ENCODE data around the gene HOXB13. TPM values are rescaled to one million over a fixed set of nuclear protein-coding genes. Genes with fewer than 3 reads are reported as not detected.

The HOXB13 gene
- total and polyA plus RNA-seq, 2 donors from 2014 or later, result not detected

DNA sequence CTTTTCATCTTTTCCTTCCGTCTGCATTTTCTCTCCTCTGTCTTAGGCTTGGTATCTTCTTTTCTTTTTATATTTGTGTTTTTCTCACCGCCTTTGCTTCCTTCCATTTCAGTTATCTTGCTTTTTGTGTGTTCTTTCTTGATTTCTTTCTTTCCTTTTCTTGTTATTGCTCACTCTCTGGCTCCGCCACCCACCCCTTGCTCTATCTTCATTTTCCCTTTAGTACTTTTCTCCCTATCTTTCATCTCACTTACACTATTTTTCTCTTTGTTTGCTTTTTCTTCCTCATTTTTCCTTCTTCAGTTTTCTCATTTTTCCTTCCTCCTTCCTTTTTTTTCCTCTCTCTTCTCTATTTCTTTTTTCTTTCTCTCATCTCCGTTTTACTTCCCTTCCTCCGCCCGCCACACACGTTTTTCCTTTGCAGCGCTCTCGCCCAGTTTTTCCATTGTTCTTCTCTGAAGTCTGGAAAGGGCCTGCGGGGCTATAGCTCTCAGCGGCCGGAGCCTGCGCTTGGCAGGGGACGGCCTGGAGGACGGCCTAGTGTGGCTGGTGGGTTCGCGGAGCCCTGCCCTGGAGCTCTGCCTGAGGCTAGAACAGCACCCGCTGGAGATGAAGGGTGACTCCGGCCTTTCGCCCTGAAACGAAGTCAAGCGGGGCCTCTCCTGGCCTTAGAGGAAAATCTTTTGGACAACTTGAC is 5.2 kb upstream of the HOXB13 start:
- H3K9ac ChIP-seq (ENCODE audit: low read length in 3 of 3), result no peak overlapping the region
- FAIRE-seq (no peak), DNase-seq (no peak)
- intact Hi-C loops (cut with DNase I), result no loop called here
- no peaks in the 10 kb centered on the region for H3K36me3 ChIP-seq (ENCODE audit: control insufficient read depth in 2 of 3, insufficient read depth in 3 of 3, low read length in 3 of 3)
- no peak overlapping the region for H3K4me3 ChIP-seq (ENCODE audit: low read length in 3 of 3)
- no peaks in the 10 kb centered on the region for H3K4me1 ChIP-seq (ENCODE audit: control insufficient read depth in 2 of 3, insufficient read depth in 2 of 3, low read depth in 1 of 3, low read length in 3 of 3)
- H3K27me3 ChIP-seq (ENCODE audit: control insufficient read depth, insufficient read depth, low read length), result peaks cover 90% of the 10 kb centered on the region
- no peak overlapping the region for H3K27ac ChIP-seq (ENCODE audit: low read depth in 2 of 2, low read length in 2 of 2)
- H3K9me3 ChIP-seq (ENCODE audit: control insufficient read depth in 2 of 3, insufficient read depth in 1 of 3, low read length in 3 of 3), result no peaks in the 10 kb centered on the region
- no peak for TF ChIP-seq CTCF (IDR thresholded peaks at IDR 0.05; ENCODE audit: borderline replicate concordance, extremely low read depth, insufficient read depth)

DNA sequence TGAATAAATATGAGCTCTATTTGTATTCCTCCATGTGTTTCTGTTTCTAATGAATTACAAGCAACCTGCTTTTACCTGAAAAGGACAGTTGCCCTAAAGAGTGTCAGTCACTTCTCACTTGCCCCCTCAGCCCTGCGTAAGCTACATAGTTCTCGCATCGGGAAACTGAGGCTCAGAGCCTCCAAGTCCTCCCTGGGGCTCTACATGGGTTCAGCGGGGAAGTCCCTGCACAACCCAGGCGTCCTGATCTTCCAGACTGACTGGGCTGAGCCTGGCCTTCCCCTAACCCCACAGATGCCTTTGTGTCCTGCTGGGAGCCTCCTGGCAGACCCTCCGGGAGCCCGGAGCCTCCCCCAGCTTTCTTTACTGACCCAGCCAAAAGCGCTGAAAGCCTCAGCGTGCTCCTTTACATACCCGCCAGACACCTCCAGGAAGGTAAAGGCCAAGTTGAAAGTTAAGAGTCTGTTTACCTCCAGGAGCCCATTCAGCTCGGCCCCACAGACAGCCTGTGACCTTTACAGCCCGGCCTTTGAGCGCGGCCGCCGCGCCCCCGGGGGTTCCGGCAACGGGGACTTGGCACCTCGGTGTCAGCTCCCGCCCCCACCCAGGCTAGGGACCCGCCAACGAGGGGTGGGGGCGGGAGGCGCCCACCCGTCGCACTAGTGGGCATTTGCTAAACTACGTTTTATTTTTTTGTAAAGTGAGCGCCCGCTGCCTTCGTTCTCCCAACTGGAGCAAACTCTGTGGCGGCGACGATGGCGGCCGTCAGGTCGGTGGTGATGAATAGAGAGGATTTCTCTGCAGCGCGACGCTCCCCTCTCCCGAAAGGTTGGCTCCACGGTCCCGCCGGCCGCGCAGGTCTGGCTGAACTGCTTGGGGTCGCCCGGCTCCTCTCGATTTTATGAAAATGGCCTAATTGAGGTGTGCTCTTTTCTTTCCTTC is 4.4 kb upstream of the HOXB13 start:
- H3K9ac ChIP-seq (ENCODE audit: low read length in 3 of 3), result no peak overlapping the region
- H3K4me1 ChIP-seq (ENCODE audit: control insufficient read depth in 2 of 3, insufficient read depth in 2 of 3, low read depth in 1 of 3, low read length in 3 of 3), result no peaks in the 10 kb centered on the region
- TF ChIP-seq CTCF (IDR thresholded peaks at IDR 0.05; ENCODE audit: borderline replicate concordance, extremely low read depth, insufficient read depth), result no peak
- H3K4me3 ChIP-seq (ENCODE audit: low read length in 3 of 3), result no peak overlapping the region
- H3K9me3 ChIP-seq (ENCODE audit: control insufficient read depth in 2 of 3, insufficient read depth in 1 of 3, low read length in 3 of 3), result no peaks in the 10 kb centered on the region
- intact Hi-C loops (cut with DNase I), result no loop called here
- DNase-seq (no peak), FAIRE-seq (no peak)
- no peak overlapping the region for H3K27ac ChIP-seq (ENCODE audit: low read depth in 2 of 2, low read length in 2 of 2)
- no peaks in the 10 kb centered on the region for H3K36me3 ChIP-seq (ENCODE audit: control insufficient read depth in 2 of 3, insufficient read depth in 3 of 3, low read length in 3 of 3)
- peaks cover 90% of the 10 kb centered on the region for H3K27me3 ChIP-seq (ENCODE audit: control insufficient read depth, insufficient read depth, low read length)

GRCh38 chr17:48731355-48731754 is 2.8 kb upstream of the HOXB13 start:
- FAIRE-seq (no peak), DNase-seq (no peak)
- Histone ChIP-seq H3K9me3 (ENCODE audit: control insufficient read depth in 2 of 3, insufficient read depth in 1 of 3, low read length in 3 of 3) (no peaks in the 10 kb centered on the region), H3K4me1 (ENCODE audit: control insufficient read depth in 2 of 3, insufficient read depth in 2 of 3, low read depth in 1 of 3, low read length in 3 of 3) (no peaks in the 10 kb centered on the region), H3K9ac (ENCODE audit: low read length in 3 of 3) (no peak overlapping the region), H3K36me3 (ENCODE audit: control insufficient read depth in 2 of 3, insufficient read depth in 3 of 3, low read length in 3 of 3) (no peaks in the 10 kb centered on the region), H3K27me3 (ENCODE audit: control insufficient read depth, insufficient read depth, low read length) (peaks cover 93% of the 10 kb centered on the region), H3K27ac (ENCODE audit: low read depth in 2 of 2, low read length in 2 of 2) (no peak overlapping the region), H3K4me3 (ENCODE audit: low read length in 3 of 3) (no peak overlapping the region)
- TF ChIP-seq CTCF (IDR thresholded peaks at IDR 0.05; ENCODE audit: borderline replicate concordance, extremely low read depth, insufficient read depth), result no peak
- intact Hi-C loops (cut with DNase I), result no loop called here
